Measurements from ENCODE around the gene SULT1B1. TPM values are rescaled to one million over a fixed set of nuclear protein-coding genes. Genes with fewer than 3 reads are reported as not detected.

The SULT1B1 gene
- polyA plus RNA-seq (2012; ENCODE audit: low read depth, missing spikeins) = not detected

DNA sequence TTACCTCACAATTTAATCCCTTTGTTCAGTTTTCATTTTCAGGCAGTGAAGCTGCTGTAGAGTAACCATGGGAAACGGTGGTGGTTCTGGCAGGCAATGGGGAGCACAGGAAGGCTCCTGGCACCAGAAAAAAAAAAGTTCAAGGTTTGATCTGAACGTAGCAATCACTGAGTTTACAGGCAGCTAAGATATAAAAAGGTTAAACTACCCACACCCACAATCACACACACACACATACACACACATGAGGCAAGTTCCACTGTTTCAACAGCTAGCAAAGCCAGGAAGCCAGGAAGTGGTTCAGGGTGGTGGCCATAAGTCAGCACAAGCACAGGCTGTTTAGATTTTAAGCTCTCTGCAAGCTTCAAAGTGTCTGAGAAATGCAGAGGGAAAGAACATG is at the start of gene SULT1B1:
TSS of gene SULT1B1 (minus strand) at position 166 of the 400 bp plus-strand sequence. CDS start 5,403 bp downstream, outside the sequence.
- FAIRE-seq (no peak), DNase-seq (ENCODE audit: insufficient read length, low spot score) (no peak)
- TF ChIP-seq POLR2A (IDR thresholded peaks at IDR 0.05; ENCODE audit: low read depth, low read length) = no peak
- no peak for TF ChIP-seq PAX5 (IDR thresholded peaks at IDR 0.05; ENCODE audit: insufficient read depth, low read length, severe bottlenecking)
- TF ChIP-seq POLR2AphosphoS5 (IDR thresholded peaks at IDR 0.05; ENCODE audit: low read depth, low read length) = no peak
- no peak for TF ChIP-seq SPI1 (IDR thresholded peaks at IDR 0.05; ENCODE audit: low read depth, low read length)
- no peak for TF ChIP-seq POU2F2 (IDR thresholded peaks at IDR 0.05; ENCODE audit: low read depth, low read length)
- no peak for TF ChIP-seq TAF1 (IDR thresholded peaks at IDR 0.05; ENCODE audit: low read depth, low read length)

DNA sequence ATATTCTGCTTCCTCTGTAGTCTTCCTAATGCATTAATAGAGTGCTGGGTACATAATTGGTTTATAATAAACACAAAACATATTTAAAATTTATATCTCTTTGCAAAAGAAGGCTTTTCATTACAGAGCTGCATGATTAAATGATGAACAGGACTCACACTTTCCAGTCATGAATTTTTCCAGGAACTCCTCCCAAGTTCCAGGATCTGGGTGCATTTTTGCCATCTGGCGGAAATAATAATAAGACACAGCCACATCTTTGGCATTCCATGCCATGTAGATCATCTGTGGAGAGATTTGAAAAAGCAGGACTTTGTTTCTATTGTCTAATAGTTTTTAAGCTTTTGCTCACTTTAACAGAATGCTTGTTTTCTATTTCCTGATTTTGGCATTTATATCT is 40.2 kb upstream of the SULT1B1 start:
- TF ChIP-seq POU2F2 (IDR thresholded peaks at IDR 0.05; ENCODE audit: low read depth, low read length) (no peak), PAX5 (IDR thresholded peaks at IDR 0.05; ENCODE audit: insufficient read depth, low read length, severe bottlenecking) (no peak), TAF1 (IDR thresholded peaks at IDR 0.05; ENCODE audit: low read depth, low read length) (no peak), POLR2AphosphoS5 (IDR thresholded peaks at IDR 0.05; ENCODE audit: low read depth, low read length) (no peak), SPI1 (IDR thresholded peaks at IDR 0.05; ENCODE audit: low read depth, low read length) (no peak), POLR2A (IDR thresholded peaks at IDR 0.05; ENCODE audit: low read depth, low read length) (no peak)
- DNase-seq (ENCODE audit: insufficient read length, low spot score) = no peak
- FAIRE-seq = no peak

DNA sequence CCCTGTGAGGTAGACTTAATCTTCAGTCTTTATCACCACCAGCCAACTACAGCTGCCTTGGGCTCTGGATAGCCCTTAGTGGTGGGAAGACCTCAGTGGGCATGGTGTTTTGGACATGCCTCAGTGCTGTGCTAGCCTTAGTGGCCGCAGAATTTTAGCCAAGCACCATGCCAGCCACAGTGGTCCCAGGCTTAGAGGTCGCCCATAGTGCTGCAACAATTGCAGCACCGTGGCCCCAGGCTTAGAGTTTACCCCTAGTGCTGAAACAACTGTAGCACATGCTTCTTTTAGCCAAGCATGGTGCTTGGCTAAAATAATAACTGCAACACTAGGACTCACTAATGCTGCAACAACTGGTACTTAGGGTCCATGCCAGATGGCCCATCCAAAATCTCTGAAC is 38.9 kb upstream of the SULT1B1 start:
- no peak for FAIRE-seq
- DNase-seq (ENCODE audit: insufficient read length, low spot score) = no peak
- no peak for TF ChIP-seq SPI1 (IDR thresholded peaks at IDR 0.05; ENCODE audit: low read depth, low read length)
- TF ChIP-seq TAF1 (IDR thresholded peaks at IDR 0.05; ENCODE audit: low read depth, low read length) = no peak
- TF ChIP-seq PAX5 (IDR thresholded peaks at IDR 0.05; ENCODE audit: insufficient read depth, low read length, severe bottlenecking) = no peak
- no peak for TF ChIP-seq POLR2AphosphoS5 (IDR thresholded peaks at IDR 0.05; ENCODE audit: low read depth, low read length)
- TF ChIP-seq POLR2A (IDR thresholded peaks at IDR 0.05; ENCODE audit: low read depth, low read length) = no peak
- TF ChIP-seq POU2F2 (IDR thresholded peaks at IDR 0.05; ENCODE audit: low read depth, low read length) = no peak

DNA sequence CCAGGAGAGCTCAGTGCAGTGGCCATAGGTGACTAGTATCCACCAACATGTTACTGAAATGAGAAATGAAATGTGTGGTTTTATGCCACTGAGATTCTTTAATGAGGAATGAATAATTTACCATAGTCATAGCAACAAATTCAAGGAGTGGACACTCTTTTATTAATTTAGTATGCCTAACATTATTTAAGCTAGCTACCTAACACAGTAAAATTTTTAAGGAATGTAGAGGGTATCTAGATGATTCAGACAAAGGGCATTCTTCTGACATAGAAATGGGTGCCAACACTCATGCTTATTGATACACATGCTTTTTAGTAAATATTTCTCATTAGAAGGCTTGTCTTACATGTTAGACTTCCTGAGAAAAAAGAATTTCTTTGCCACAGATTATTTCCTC is 33.3 kb upstream of the SULT1B1 start:
- DNase-seq (ENCODE audit: insufficient read length, low spot score) = no peak
- no peak for FAIRE-seq
- TF ChIP-seq TAF1 (IDR thresholded peaks at IDR 0.05; ENCODE audit: low read depth, low read length) (no peak), POLR2A (IDR thresholded peaks at IDR 0.05; ENCODE audit: low read depth, low read length) (no peak), POLR2AphosphoS5 (IDR thresholded peaks at IDR 0.05; ENCODE audit: low read depth, low read length) (no peak), POU2F2 (IDR thresholded peaks at IDR 0.05; ENCODE audit: low read depth, low read length) (no peak), SPI1 (IDR thresholded peaks at IDR 0.05; ENCODE audit: low read depth, low read length) (no peak), PAX5 (IDR thresholded peaks at IDR 0.05; ENCODE audit: insufficient read depth, low read length, severe bottlenecking) (no peak)

DNA sequence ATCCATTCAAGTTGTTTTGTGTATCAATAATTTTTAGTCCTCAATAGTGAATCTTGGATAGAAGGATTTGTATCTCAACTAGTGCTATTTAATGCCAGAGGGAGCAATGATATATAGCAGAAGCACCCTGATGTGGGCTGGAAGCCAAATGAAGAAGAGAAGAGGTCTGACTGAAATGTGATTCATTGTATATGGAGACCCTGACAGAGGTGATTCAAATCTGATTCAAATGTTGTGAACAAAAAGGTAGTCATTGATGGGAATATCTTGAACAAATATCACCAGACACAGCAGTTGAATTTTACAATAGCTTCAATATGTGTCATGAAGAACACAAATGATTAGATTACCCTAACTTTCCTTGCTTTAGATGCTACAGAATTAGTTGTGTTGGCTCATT is 27.5 kb upstream of the SULT1B1 start:
- FAIRE-seq = no peak
- TF ChIP-seq POLR2AphosphoS5 (IDR thresholded peaks at IDR 0.05; ENCODE audit: low read depth, low read length) (no peak), TAF1 (IDR thresholded peaks at IDR 0.05; ENCODE audit: low read depth, low read length) (no peak), PAX5 (IDR thresholded peaks at IDR 0.05; ENCODE audit: insufficient read depth, low read length, severe bottlenecking) (no peak), POU2F2 (IDR thresholded peaks at IDR 0.05; ENCODE audit: low read depth, low read length) (no peak), SPI1 (IDR thresholded peaks at IDR 0.05; ENCODE audit: low read depth, low read length) (no peak), POLR2A (IDR thresholded peaks at IDR 0.05; ENCODE audit: low read depth, low read length) (no peak)
- no peak for DNase-seq (ENCODE audit: insufficient read length, low spot score)

DNA sequence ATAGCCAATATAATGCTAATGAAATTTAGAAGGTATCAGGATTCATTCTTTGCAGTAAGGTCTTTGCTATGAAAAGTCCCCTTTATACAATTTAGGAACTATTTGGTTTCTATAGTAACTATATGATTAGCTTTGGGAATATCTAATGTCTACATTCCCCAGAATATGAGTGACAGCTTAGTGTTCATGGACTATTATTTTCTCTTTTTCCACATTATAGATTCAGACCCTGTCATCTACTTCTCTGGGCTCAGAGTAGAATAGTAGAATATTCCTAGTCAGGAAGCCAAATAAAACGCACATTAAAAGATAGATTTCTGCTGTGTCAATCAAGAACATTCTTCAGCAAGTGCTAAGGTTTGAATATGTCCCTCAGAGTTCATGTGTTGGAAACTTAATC is 26.1 kb upstream of the SULT1B1 start:
- TF ChIP-seq SPI1 (IDR thresholded peaks at IDR 0.05; ENCODE audit: low read depth, low read length) (no peak), POU2F2 (IDR thresholded peaks at IDR 0.05; ENCODE audit: low read depth, low read length) (no peak), TAF1 (IDR thresholded peaks at IDR 0.05; ENCODE audit: low read depth, low read length) (no peak), POLR2AphosphoS5 (IDR thresholded peaks at IDR 0.05; ENCODE audit: low read depth, low read length) (no peak), POLR2A (IDR thresholded peaks at IDR 0.05; ENCODE audit: low read depth, low read length) (no peak), PAX5 (IDR thresholded peaks at IDR 0.05; ENCODE audit: insufficient read depth, low read length, severe bottlenecking) (no peak)
- no peak for DNase-seq (ENCODE audit: insufficient read length, low spot score)
- no peak for FAIRE-seq

DNA sequence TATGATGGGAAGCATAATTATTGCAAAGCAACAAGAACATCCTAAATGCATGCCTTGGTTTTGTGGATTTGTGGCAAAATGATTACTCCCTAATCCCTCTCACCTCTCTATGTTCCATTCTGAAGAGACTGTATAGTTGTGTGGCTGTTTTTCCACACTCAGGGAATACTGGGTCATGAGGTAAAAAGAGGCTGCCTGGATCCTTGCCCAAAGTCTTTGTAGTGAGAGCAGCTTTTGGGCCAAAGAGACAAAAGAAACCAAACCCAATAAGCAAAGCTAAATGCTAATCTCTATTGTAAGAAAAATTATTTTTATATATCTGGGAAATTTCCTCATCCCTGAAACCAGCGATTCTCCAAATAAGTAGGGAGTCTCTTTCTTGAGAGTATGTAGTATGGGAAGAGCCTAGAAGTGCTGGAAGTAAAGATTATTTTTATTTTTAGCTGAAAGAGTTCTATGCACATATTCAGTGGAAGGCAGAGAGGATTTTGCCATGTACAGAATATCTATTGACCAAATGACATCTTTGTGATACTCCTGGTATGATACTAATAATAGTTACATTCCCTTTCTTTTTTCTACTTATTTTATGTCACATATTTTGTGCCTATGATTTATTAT is 24.9 kb upstream of the SULT1B1 start:
- DNase-seq (ENCODE audit: insufficient read length, low spot score) = no peak
- TF ChIP-seq POLR2A (IDR thresholded peaks at IDR 0.05; ENCODE audit: low read depth, low read length) (no peak), TAF1 (IDR thresholded peaks at IDR 0.05; ENCODE audit: low read depth, low read length) (no peak), POLR2AphosphoS5 (IDR thresholded peaks at IDR 0.05; ENCODE audit: low read depth, low read length) (no peak), PAX5 (IDR thresholded peaks at IDR 0.05; ENCODE audit: insufficient read depth, low read length, severe bottlenecking) (no peak), POU2F2 (IDR thresholded peaks at IDR 0.05; ENCODE audit: low read depth, low read length) (no peak), SPI1 (IDR thresholded peaks at IDR 0.05; ENCODE audit: low read depth, low read length) (no peak)
- FAIRE-seq = no peak

DNA sequence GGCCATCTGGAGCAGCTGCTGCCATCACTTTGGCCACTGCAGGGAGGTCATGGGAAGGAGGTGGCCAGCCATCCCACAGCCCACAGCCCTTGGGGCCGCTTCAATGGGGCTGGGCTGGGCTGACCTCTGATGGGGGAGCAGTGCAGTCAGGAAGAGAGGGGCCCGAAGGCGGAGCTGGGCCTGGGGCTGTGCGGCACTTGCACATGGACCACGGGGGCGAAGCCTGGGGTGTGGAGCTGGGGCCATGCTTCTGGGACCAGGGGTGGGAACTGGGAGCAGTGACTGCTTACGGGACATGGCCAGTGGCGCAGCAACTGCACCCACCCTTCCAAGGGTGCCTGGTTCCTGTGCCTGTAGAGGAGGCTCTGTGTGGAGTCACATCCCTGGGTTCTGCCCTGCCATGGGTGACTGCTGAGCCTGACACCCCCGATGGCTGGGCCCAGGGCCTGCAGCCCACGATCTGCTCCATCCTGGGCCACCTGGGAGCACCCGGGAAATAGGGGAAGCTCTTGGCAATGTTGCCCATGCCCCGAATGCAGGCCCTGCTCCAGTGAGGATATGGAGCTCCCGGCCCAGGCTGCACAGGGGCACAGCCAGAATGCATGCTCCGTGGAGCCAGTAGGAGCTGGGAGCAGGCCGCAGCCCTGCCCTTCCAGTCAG is 22.4 kb upstream of the SULT1B1 start:
- no peak for TF ChIP-seq SPI1 (IDR thresholded peaks at IDR 0.05; ENCODE audit: low read depth, low read length)
- no peak for TF ChIP-seq POLR2AphosphoS5 (IDR thresholded peaks at IDR 0.05; ENCODE audit: low read depth, low read length)
- TF ChIP-seq POU2F2 (IDR thresholded peaks at IDR 0.05; ENCODE audit: low read depth, low read length) = no peak
- TF ChIP-seq TAF1 (IDR thresholded peaks at IDR 0.05; ENCODE audit: low read depth, low read length) = no peak
- TF ChIP-seq POLR2A (IDR thresholded peaks at IDR 0.05; ENCODE audit: low read depth, low read length) = no peak
- no peak for TF ChIP-seq PAX5 (IDR thresholded peaks at IDR 0.05; ENCODE audit: insufficient read depth, low read length, severe bottlenecking)
- FAIRE-seq = no peak
- DNase-seq (ENCODE audit: insufficient read length, low spot score) = no peak

Measured in GM12891 (cell line).